ENCODE data around the gene SPEN. TPM values are rescaled to one million over a fixed set of nuclear protein-coding genes. Genes with fewer than 3 reads are reported as not detected.

The SPEN gene
- total and polyA plus RNA-seq, 9 of the 15 experiments (the other 6 are each of a cell fraction or from before 2014, with no cell fraction given), result 5.7 to 87.5 (median 27.2) TPM

- TF ChIP-seq HMG20B (CRISPR knock-in tag; IDR thresholded peaks at IDR 0.05), result no peak
- no peak for TF ChIP-seq KAT2B (IDR thresholded peaks at IDR 0.05; ENCODE audit: low read depth, low read length)
- TF ChIP-seq KLF13 (tag; IDR thresholded peaks at IDR 0.05; ENCODE audit: borderline replicate concordance, low read depth), result no peak
- peak; percentile 67 for TF ChIP-seq POLR2AphosphoS5 (IDR thresholded peaks at IDR 0.05; ENCODE audit: control insufficient read depth, insufficient read depth, low read depth, low read length)
- TF ChIP-seq ZNF316 (IDR thresholded peaks at IDR 0.05), result no peak
- TF ChIP-seq HMBOX1 (IDR thresholded peaks at IDR 0.05), result no peak
- no peak for TF ChIP-seq DNMT1 (IDR thresholded peaks at IDR 0.05)
- TF ChIP-seq MLLT1 (IDR thresholded peaks at IDR 0.05), result peak; percentile 69 to 88
- TF ChIP-seq RBM17 (IDR thresholded peaks at IDR 0.05; ENCODE audit: borderline replicate concordance, low read depth, low read length), result no peak
- TF ChIP-seq SIRT6 (IDR thresholded peaks at IDR 0.05; ENCODE audit: low read depth, low read length), result no peak
- TF ChIP-seq PBX2 (CRISPR knock-in tag; IDR thresholded peaks at IDR 0.05; ENCODE audit: low read depth), result no peak
- no peak for TF ChIP-seq PBX2 (tag; conservative IDR thresholded peaks at IDR 0.05; ENCODE audit: low read depth)
- no peak for TF ChIP-seq PTTG1 (tag; IDR thresholded peaks at IDR 0.05; ENCODE audit: low read depth)
- TF ChIP-seq CAMTA2 (CRISPR knock-in tag; conservative IDR thresholded peaks at IDR 0.05), result no peak
- no peak for TF ChIP-seq GMEB1 (CRISPR knock-in tag; IDR thresholded peaks at IDR 0.05)
- no peak for TF ChIP-seq ZNF639 (CRISPR knock-in tag; conservative IDR thresholded peaks at IDR 0.05 in 1 of 2, IDR thresholded peaks at IDR 0.05 in 1 of 2)
- TF ChIP-seq CREB3L1 (IDR thresholded peaks at IDR 0.05; ENCODE audit: borderline replicate concordance, low read depth), result no peak
- TF ChIP-seq GABPA (tag; conservative IDR thresholded peaks at IDR 0.05; ENCODE audit: low read depth), result peak; percentile 74
Measured at GRCh38 chr1:15833069-15833679, 14.3 kb upstream of the SPEN start (continued).

Measured in K562 (cell line).